ENCODE measurements around the gene PPIL3. TPM values are rescaled to one million over a fixed set of nuclear protein-coding genes. Genes with fewer than 3 reads are reported as not detected.
A peak's percentile ranks its signal among the peaks of the same experiment; 100 is the strongest.

The PPIL3 gene
- total RNA-seq, 3 donors from 2014 or later: 25.0 to 30.4 (median 28.0) TPM

- H3K4me1 ChIP-seq (ENCODE audit: low read depth): peaks cover 6% of the 10 kb centered on the region
- intact Hi-C loops (cut with DNase I, micrococcal nuclease): no loop called here
- ATAC-seq (no peak), DNase-seq (no peak)
- peaks cover 23% of the 10 kb centered on the region for H3K36me3 ChIP-seq (ENCODE audit: low read depth)
- TF ChIP-seq, protein P1, sequence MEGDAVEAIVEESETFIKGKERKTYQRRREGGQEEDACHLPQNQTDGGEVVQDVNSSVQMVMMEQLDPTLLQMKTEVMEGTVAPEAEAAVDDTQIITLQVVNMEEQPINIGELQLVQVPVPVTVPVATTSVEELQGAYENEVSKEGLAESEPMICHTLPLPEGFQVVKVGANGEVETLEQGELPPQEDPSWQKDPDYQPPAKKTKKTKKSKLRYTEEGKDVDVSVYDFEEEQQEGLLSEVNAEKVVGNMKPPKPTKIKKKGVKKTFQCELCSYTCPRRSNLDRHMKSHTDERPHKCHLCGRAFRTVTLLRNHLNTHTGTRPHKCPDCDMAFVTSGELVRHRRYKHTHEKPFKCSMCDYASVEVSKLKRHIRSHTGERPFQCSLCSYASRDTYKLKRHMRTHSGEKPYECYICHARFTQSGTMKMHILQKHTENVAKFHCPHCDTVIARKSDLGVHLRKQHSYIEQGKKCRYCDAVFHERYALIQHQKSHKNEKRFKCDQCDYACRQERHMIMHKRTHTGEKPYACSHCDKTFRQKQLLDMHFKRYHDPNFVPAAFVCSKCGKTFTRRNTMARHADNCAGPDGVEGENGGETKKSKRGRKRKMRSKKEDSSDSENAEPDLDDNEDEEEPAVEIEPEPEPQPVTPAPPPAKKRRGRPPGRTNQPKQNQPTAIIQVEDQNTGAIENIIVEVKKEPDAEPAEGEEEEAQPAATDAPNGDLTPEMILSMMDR (IDR thresholded peaks at IDR 0.05): no peak
- no peaks in the 10 kb centered on the region for H3K9me3 ChIP-seq
- no peak overlapping the region for H3K4me3 ChIP-seq
These were observed 36.3 kb downstream of the PPIL3 start for GRCh38 chr2:200852605-200853004.

- Histone ChIP-seq H3K9me3 (no peaks in the 10 kb centered on the region), H3K4me3 (no peak overlapping the region), H3K36me3 (ENCODE audit: low read depth) (peaks cover 15% of the 10 kb centered on the region), H3K4me1 (ENCODE audit: low read depth) (peaks cover 9% of the 10 kb centered on the region)
- intact Hi-C loops (cut with DNase I, micrococcal nuclease): no loop called here
- ATAC-seq (no peak), DNase-seq (no peak)
- TF ChIP-seq, protein P1 (IDR thresholded peaks at IDR 0.05): no peak
These were observed 37.3 kb downstream of the PPIL3 start for GRCh38 chr2:200851398-200852248.

DNA sequence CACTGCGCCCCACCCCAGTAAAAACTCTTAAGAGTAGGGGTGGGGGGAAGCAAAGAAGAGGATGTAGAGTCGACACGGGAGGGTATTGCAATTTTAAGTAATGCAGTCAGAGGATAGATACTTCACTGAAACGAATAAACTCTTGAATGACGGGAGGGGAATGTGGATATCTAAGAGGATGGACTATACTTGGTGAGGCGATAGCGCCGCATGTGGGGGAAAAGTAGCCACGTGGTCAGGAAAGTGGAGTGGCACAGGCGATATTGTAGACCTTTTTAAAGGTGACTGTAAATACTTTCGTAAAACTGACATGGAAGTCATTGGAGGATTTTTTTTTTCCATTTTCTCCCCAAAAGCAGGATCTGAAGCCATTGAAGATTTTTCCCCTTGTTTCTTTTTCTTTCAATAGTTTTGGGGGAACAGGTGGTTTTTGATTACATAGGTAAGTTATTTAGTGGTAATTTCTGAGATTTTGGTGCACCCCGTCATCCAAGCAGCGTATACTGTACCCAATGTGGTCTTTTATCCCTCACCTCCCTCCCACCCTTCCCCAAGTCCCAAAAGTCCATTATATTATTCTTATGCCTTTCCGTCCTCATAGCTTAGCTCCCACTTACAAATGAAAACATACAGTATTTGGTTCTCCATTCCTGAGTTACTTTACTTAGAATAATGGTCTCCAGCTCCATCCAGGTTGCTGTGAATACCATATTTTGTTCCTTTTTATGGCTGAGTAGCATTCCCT is 38.2 kb downstream of the PPIL3 start:
- Histone ChIP-seq H3K9me3 (no peaks in the 10 kb centered on the region), H3K4me3 (no peak overlapping the region), H3K4me1 (ENCODE audit: low read depth) (peaks cover 9% of the 10 kb centered on the region), H3K36me3 (ENCODE audit: low read depth) (peaks cover 5% of the 10 kb centered on the region)
- intact Hi-C loops (cut with DNase I, micrococcal nuclease): no loop called here
- DNase-seq (no peak), ATAC-seq (no peak)
- TF ChIP-seq, protein P1 (IDR thresholded peaks at IDR 0.05): no peak

GRCh38 chr2:200847939-200848338 is 40.9 kb downstream of the PPIL3 start:
- no peaks in the 10 kb centered on the region for H3K9me3 ChIP-seq
- H3K4me3 ChIP-seq: no peak overlapping the region
- H3K36me3 ChIP-seq (ENCODE audit: low read depth): no peaks in the 10 kb centered on the region
- TF ChIP-seq, protein P1 (IDR thresholded peaks at IDR 0.05): no peak
- no peak for ATAC-seq
- DNase-seq: no peak
- intact Hi-C loops (cut with DNase I, micrococcal nuclease): no loop called here
- peaks cover 9% of the 10 kb centered on the region for H3K4me1 ChIP-seq (ENCODE audit: low read depth)

- ATAC-seq (peak; percentile 58), DNase-seq (no peak)
- peaks cover 9% of the 10 kb centered on the region for H3K4me1 ChIP-seq (ENCODE audit: low read depth)
- intact Hi-C loops (cut with DNase I, micrococcal nuclease): no loop called here
- TF ChIP-seq, protein P1 (IDR thresholded peaks at IDR 0.05): no peak
- no peaks in the 10 kb centered on the region for H3K9me3 ChIP-seq
- no peaks in the 10 kb centered on the region for H3K36me3 ChIP-seq (ENCODE audit: low read depth)
- H3K4me3 ChIP-seq: no peak overlapping the region
These were observed 41.6 kb downstream of the PPIL3 start for GRCh38 chr2:200847269-200847668.

Data from mucosa of descending colon (tissue), 3 donors.